Measurements from ENCODE around the gene MGP.
A peak's percentile ranks its signal among the peaks of the same experiment; 100 is the strongest.

MGP gene

DNA sequence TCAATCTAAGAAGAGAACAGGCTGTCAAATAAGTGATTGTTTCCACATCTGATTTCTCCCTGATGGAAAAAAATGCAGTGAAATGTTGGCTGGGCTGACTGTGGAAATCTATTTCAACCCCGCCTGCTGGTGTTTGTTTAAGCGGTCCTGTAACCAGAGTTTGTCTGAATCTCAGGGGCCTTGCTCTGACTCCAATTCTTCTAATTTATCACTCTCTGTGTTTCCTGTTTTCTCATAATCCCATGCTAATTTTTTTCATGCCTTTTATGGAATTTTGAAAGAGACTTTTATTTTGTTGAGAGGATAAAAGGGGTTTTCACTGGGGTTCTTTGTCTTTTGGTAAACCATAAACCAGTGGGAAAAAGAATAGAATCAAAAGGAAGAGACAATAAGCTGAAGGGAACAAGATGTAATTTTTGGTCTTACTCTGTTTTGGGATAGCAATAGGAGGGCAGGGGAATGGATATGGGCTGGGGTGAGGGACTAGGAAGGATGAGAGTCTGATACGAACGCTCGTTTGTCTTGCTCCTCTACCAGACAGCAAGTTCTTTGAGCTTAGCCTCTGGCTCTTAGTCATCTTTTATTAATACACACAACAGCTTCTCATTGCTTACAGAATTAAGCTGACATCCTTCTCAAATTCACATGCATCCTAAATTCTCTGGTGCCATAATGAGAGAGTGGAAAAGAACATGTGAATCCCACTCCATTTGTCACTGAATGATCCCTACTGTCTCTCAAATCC, 8.0 kb upstream of the MGP start:
- Histone ChIP-seq H3K27ac (no peak overlapping the region), H3K36me3 (replicated peaks) (no peaks in the 10 kb centered on the region), H3K27me3 (replicated peaks) (no peaks in the 10 kb centered on the region), H3K4me3 (ENCODE audit: low read depth, low read length) (no peak overlapping the region)
- TF ChIP-seq, protein P1, sequence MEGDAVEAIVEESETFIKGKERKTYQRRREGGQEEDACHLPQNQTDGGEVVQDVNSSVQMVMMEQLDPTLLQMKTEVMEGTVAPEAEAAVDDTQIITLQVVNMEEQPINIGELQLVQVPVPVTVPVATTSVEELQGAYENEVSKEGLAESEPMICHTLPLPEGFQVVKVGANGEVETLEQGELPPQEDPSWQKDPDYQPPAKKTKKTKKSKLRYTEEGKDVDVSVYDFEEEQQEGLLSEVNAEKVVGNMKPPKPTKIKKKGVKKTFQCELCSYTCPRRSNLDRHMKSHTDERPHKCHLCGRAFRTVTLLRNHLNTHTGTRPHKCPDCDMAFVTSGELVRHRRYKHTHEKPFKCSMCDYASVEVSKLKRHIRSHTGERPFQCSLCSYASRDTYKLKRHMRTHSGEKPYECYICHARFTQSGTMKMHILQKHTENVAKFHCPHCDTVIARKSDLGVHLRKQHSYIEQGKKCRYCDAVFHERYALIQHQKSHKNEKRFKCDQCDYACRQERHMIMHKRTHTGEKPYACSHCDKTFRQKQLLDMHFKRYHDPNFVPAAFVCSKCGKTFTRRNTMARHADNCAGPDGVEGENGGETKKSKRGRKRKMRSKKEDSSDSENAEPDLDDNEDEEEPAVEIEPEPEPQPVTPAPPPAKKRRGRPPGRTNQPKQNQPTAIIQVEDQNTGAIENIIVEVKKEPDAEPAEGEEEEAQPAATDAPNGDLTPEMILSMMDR (IDR thresholded peaks at IDR 0.05; ENCODE audit: low read depth, low read length, missing control alignments): no peak
- in situ Hi-C loops (cut with HindIII; ENCODE audit: low pct_ligation_motif_present, low sequenced_read_pairs): no loop called here
- peak; percentile 26 for DNase-seq

DNA sequence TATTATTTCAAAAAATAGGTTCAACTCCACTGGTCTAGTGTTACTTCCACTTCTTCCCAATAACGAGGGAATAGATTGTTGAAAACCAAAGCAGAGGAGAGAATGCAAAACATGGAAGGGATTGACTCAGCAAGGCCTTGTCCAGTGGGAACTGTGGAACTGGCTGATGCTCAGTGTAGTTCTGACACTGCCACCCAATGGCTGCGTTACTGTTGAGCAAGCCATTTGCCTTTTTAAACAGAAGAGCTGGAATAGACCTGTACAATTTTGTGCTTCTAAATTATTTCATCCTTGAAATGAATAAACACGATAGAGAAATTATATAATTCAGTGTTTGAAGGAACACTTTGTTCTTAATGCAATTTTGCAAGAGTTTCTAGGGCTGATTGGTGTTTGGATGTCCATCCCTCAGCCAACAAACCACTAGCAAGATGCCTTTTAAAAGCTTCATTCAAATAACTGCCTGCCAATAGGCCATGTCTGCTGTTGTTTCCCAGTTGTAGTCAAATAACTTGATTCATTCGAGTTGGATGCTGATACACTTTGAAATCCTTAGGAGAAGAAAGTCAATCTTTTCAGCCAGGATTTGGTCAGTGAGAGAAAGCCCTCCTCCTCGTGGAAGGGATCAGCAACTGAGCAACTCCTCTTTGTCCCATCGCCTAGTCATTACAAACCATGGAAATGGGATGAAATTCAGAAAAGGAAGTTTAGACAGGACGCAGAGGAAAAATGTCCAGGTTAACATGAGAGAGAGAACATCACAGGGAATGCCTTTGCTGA, 7.3 kb upstream of the MGP start:
- TF ChIP-seq, protein P1 (IDR thresholded peaks at IDR 0.05; ENCODE audit: low read depth, low read length, missing control alignments): peak; percentile 41

DNA sequence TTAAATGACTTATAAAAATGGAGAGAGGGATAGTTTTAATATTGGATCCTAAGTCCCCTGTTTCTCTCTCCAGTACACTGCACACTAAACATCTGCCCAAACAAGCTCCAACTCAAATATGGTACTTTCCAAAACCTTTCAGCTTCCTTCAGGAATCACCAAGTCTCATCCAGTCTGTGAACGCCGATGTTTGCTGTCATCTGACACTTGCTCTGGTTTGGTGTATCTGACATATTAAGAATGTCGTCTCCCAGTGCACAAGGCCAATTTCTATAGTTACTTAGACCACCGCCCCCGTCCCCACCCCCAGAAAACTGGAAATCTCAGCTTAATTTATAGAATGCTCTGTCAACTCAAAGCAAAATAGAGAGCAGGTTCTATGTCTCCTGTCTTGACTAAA, 5.0 kb upstream of the MGP start:
- H3K27ac ChIP-seq: no peak overlapping the region
- TF ChIP-seq, protein P1 (IDR thresholded peaks at IDR 0.05; ENCODE audit: low read depth, low read length, missing control alignments): no peak
- H3K36me3 ChIP-seq (replicated peaks): no peaks in the 10 kb centered on the region
- H3K27me3 ChIP-seq (replicated peaks): no peaks in the 10 kb centered on the region
- H3K4me3 ChIP-seq (ENCODE audit: low read depth, low read length): no peak overlapping the region
- in situ Hi-C loops (cut with HindIII; ENCODE audit: low pct_ligation_motif_present, low sequenced_read_pairs): no loop called here
- no peak for DNase-seq

More for the DNA sequence above, 7.3 kb upstream of the MGP start:
- in situ Hi-C loops (cut with HindIII; ENCODE audit: low pct_ligation_motif_present, low sequenced_read_pairs): no loop called here
- peak; percentile 40 for DNase-seq
- Histone ChIP-seq H3K4me3 (ENCODE audit: low read depth, low read length) (no peak overlapping the region), H3K36me3 (replicated peaks) (no peaks in the 10 kb centered on the region), H3K27me3 (replicated peaks) (no peaks in the 10 kb centered on the region), H3K27ac (no peak overlapping the region)

DNA sequence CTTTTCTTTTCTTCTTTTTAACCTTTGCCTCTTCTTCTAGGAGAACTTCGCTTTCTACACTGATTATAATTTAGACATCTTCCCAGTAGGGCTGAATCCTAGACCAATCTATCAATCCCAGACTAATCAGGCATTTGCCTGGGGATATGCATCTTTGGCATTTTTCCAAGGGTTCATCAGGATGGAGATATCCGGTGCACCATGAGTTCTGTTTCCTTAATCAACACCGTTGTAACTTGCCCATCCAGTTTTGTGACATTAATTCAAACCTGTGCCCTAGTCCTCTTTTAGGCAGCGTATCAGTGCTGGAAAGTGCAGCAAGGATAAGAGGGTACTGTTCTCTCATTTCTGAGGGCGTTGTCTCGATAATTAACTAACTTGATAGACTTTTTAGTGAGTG, 617 bp upstream of the MGP start:
- H3K4me3 ChIP-seq (ENCODE audit: low read depth, low read length): no peak overlapping the region
- TF ChIP-seq, protein P1 (IDR thresholded peaks at IDR 0.05; ENCODE audit: low read depth, low read length, missing control alignments): no peak

DNA sequence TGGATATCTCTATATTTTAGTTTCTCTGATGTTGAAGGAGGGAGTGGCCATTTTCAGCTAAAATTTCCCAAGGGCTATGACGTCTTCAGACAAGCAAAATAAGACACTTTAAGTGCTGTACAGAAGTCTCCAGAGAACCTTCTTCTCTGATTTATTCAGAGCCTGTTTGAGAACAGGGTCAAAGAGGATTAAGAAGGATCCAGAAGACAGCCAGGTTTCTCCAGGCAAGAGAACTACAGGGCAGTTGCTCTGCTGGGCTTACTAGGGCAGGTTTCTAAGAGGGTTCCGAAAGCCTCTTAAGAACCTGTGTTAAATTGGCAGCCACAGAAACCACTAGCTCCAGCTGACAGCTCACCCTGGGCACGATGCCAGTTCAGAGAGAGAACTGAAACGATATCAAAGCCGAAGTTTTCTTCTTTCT, 1.2 kb downstream of the MGP start:
- TF ChIP-seq, protein P1 (IDR thresholded peaks at IDR 0.05; ENCODE audit: low read depth, low read length, missing control alignments): no peak
- H3K36me3 ChIP-seq (replicated peaks): no peaks in the 10 kb centered on the region
- no peaks in the 10 kb centered on the region for H3K27me3 ChIP-seq (replicated peaks)
- peak overlapping the region; percentile 28 for H3K27ac ChIP-seq
- no peak overlapping the region for H3K4me3 ChIP-seq (ENCODE audit: low read depth, low read length)
- in situ Hi-C loops (cut with HindIII; ENCODE audit: low pct_ligation_motif_present, low sequenced_read_pairs): no loop called here
- DNase-seq: peak; percentile 91

More for the DNA sequence above, 617 bp upstream of the MGP start:
- in situ Hi-C loops (cut with HindIII; ENCODE audit: low pct_ligation_motif_present, low sequenced_read_pairs): no loop called here
- H3K36me3 ChIP-seq (replicated peaks): no peaks in the 10 kb centered on the region
- H3K27ac ChIP-seq: no peak overlapping the region
- no peaks in the 10 kb centered on the region for H3K27me3 ChIP-seq (replicated peaks)
- DNase-seq: no peak

All from brain microvascular endothelial cell (primary cell).